BJ (cell line): Measurements from ENCODE around the gene SMOC2. TPM values are rescaled to one million over a fixed set of nuclear protein-coding genes. Genes with fewer than 3 reads are reported as not detected.

Experiments used
- CTCF ChIA-PET: fragments of 350-600 bp; formaldehyde crosslinking; extraction: SDS; loops from one replicate; lab custom pipeline; 2021; ENCODE audit warnings: antibody characterized with exemption, inconsistent platforms; lab: Yijun Ruan, JAX
- POLR2A ChIA-PET: fragments of 300-600 bp; sonication (Branson Sonifier 250); formaldehyde crosslinking; extraction: SDS; loops from one replicate; lab custom pipeline; 2021; ENCODE audit warnings: antibody characterized with exemption; lab: Charles Lee
- DNase-seq: peaks from one replicate; pipeline ENCODE4 v3.0.0-alpha.2; 2011; ENCODE audit warnings: low read depth
- H3K27me3 ChIP-seq: 2 replicates; pipeline ENCODE4 v1.6.0; 2011; ENCODE audit warnings: low read length; ENCODE audit not compliant: control insufficient read depth, insufficient read depth
- H3K36me3 ChIP-seq: 2 replicates; pipeline ENCODE4 v1.5.1; 2011; ENCODE audit warnings: low read length; ENCODE audit not compliant: control insufficient read depth, insufficient read depth
- H3K4me3 ChIP-seq: 2 replicates; pipeline ENCODE4 v1.5.1; 2011; ENCODE audit warnings: low read depth, mild to moderate bottlenecking, control low read depth, low read length
- polyA plus RNA-seq: library from polyadenylated mRNA; depleted of rRNA; stranded (reverse); fragments of >200 nt; gene quantifications from 2 replicates; pipeline ENCODE4 v1.2.3, GENCODE V29; 2011
- TF ChIP-seq, protein P1 (sequence below): IDR thresholded peaks from 2 replicates; pipeline ENCODE4 v1.5.1; 2011; ENCODE audit warnings: low read depth, mild to moderate bottlenecking, control low read depth, inconsistent platforms, low read length, moderate library complexity; ENCODE audit not compliant: insufficient read depth

The SMOC2 gene
- polyA plus RNA-seq, 1 experiment = not detected

DNA sequence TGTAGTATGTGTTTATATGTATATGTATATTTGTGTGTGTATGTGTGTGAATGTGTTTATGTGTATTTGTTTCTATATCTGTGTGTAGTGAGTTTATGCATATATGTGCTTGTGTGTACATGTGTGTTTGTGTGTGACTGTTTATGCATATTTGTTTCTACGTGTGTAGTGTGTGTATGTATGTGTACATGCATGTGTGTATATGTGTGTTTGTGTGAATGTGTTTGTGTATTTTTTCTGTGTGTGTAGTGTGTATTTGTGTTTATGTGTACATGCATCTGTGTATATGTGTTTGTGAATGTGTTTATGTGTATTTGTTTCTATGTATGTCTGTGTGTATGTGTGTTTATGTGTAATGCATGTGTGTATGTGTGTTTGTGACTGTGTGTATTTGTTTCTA lies 12.1 kb upstream of the SMOC2 start:
- CTCF ChIA-PET = no interaction called here
- H3K36me3 ChIP-seq = no peaks in the 10 kb centered on the region
- H3K27me3 ChIP-seq = no peaks in the 10 kb centered on the region
- DNase-seq = no peak
- no peak overlapping the region for H3K4me3 ChIP-seq
- TF ChIP-seq, protein P1, sequence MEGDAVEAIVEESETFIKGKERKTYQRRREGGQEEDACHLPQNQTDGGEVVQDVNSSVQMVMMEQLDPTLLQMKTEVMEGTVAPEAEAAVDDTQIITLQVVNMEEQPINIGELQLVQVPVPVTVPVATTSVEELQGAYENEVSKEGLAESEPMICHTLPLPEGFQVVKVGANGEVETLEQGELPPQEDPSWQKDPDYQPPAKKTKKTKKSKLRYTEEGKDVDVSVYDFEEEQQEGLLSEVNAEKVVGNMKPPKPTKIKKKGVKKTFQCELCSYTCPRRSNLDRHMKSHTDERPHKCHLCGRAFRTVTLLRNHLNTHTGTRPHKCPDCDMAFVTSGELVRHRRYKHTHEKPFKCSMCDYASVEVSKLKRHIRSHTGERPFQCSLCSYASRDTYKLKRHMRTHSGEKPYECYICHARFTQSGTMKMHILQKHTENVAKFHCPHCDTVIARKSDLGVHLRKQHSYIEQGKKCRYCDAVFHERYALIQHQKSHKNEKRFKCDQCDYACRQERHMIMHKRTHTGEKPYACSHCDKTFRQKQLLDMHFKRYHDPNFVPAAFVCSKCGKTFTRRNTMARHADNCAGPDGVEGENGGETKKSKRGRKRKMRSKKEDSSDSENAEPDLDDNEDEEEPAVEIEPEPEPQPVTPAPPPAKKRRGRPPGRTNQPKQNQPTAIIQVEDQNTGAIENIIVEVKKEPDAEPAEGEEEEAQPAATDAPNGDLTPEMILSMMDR = no peak
- POLR2A ChIA-PET = no interaction called here

DNA sequence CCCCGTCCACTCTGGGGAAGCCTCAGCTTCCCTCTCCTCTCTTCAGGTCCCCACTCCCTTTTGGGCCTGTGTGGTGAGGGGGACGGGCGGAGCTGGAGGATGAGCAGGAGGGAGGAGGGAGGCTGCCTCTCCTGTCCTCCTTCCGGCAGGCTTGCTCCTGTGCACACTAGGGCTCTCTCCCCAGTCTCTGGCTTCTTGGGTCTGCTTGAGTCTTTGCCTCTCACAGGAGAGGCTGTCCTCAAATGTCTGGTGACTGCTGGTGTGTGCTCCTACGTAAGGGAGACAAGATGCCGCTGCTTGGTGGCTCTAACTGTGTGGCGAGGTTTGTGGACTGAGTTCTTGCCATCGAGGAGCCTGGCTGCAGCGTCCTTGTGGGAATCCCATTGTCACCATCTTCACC lies 8.8 kb upstream of the SMOC2 start:
- Histone ChIP-seq H3K27me3 (no peaks in the 10 kb centered on the region), H3K4me3 (no peak overlapping the region), H3K36me3 (no peaks in the 10 kb centered on the region)
- TF ChIP-seq, protein P1 = no peak
- POLR2A ChIA-PET = no interaction called here
- DNase-seq = no peak
- CTCF ChIA-PET = no interaction called here

DNA sequence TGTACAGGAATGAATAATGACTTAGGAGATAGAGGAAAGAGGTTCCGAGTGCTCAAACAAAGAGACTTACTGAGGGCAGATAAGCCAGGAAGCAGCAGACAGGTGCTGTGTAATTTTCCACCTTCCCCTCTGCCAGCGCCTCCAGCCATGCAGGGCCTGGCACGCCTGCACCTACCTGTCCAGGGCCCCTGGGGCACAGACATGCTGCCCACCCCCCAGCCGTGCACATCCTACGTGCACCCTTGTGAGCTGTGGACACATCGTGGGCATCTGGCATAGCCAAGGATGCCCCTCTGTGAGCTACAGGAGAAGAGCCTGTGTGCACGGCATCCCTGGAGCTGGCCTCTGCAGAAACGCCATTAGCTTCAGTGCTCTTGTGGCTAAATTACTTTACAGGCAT lies 7.1 kb upstream of the SMOC2 start:
- H3K27me3 ChIP-seq = no peaks in the 10 kb centered on the region
- no peak for DNase-seq
- no peaks in the 10 kb centered on the region for H3K36me3 ChIP-seq
- H3K4me3 ChIP-seq = no peak overlapping the region
- ChIA-PET CTCF (no interaction called here), POLR2A (no interaction called here)
- TF ChIP-seq, protein P1 = no peak

DNA sequence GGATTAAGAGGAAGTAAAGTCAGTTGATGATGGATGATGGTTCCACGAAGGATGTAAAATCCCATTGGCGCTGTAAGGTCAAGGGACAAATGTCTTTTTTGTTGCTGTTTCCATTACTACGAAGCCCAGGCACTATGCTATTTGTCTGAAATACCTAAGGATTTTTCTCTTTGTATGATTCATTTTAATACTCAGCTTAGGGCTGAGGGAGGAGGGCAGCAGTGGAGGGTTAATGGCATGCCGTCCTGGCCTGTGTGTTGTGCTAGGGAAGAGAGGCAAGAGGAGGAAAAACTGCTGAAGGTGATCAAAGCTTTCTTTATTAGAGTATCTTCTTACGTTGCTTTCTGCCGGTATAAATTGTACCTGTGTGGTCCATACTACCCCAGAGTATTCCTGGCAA lies 6.5 kb upstream of the SMOC2 start:
- TF ChIP-seq, protein P1 = no peak
- ChIA-PET CTCF (no interaction called here), POLR2A (no interaction called here)
- Histone ChIP-seq H3K4me3 (no peak overlapping the region), H3K36me3 (no peaks in the 10 kb centered on the region), H3K27me3 (no peaks in the 10 kb centered on the region)
- no peak for DNase-seq

DNA sequence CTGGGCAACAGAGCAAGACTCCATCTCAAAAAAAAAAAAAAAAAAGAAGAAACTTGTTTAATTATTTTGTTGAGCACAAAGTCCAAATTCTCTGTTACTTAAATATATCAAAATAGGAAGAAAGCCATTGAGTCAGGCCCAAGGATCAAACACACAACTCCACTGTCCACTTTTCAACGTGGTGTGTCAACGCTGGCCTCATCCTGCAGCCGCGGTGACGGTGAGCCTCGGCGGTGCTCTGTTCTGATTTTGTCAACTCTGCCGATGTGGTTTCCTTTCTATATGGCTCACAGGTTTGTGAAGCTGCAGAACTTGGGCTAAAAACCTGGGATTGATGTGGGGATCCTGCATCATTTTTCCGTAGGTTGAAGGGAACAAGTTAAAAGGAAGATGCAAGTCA lies 3.2 kb upstream of the SMOC2 start:
- Histone ChIP-seq H3K4me3 (no peak overlapping the region), H3K27me3 (no peaks in the 10 kb centered on the region), H3K36me3 (no peaks in the 10 kb centered on the region)
- TF ChIP-seq, protein P1 = no peak
- CTCF ChIA-PET = no interaction called here
- POLR2A ChIA-PET = no interaction called here
- DNase-seq = no peak
